AG04450 (cell line): ENCODE results near the gene CACNA1A. TPM values are rescaled to one million over a fixed set of nuclear protein-coding genes. Genes with fewer than 3 reads are reported as not detected.

Source experiments
- CTCF ChIA-PET: fragments of 300-600, 350-600 bp; formaldehyde crosslinking; extraction: SDS; loops from one replicate; lab custom pipeline; 2022; ENCODE audit warnings: antibody characterized with exemption, inconsistent platforms; lab: Charles Lee
- POLR2A ChIA-PET: fragments of 350-600 bp; formaldehyde crosslinking; extraction: SDS; loops from one replicate; lab custom pipeline; 2021; ENCODE audit warnings: antibody characterized with exemption, inconsistent platforms; lab: Yijun Ruan, JAX
- DNase-seq: peaks from one replicate; pipeline ENCODE4 v3.0.0-alpha.2; 2011; ENCODE audit warnings: low read depth, low spot score
- H3K27ac ChIP-seq: one replicate; pipeline ENCODE4 v1.5.1; 2012; ENCODE audit warnings: low read depth, low read length, control low read depth
- H3K27me3 ChIP-seq: one replicate; pipeline ENCODE4 v1.6.0; 2012; ENCODE audit warnings: low read length; ENCODE audit not compliant: control insufficient read depth, insufficient read depth
- H3K4me3 ChIP-seq: 2 replicates; pipeline ENCODE4 v1.5.1; 2011; ENCODE audit warnings: mild to moderate bottlenecking, low read depth, low read length, control low read depth
- H3K9me3 ChIP-seq: 2 replicates; pipeline ENCODE4 v1.5.1; 2012; ENCODE audit warnings: low read length; ENCODE audit not compliant: control insufficient read depth, insufficient read depth
- CTCF ChIP-seq: IDR thresholded peaks from 2 replicates; pipeline ENCODE4 v1.5.1; 2011; ENCODE audit warnings: low read depth, low read length, control low read depth, inconsistent platforms
- polyA plus RNA-seq: library from polyadenylated mRNA; depleted of rRNA; stranded (reverse); fragments of >200 nt; gene quantifications from 2 replicates; pipeline ENCODE4 v1.2.3, GENCODE V29; 2011

CACNA1A gene
- polyA plus RNA-seq, 1 experiment: 12.2 TPM

- CTCF ChIA-PET: interaction anchor here (1.5 to 2.8 kb wide), 2 partner anchors 17 kb away, joined by 6 to 16 read pairs; no protein-coding TSS in a partner anchor
- Histone ChIP-seq H3K27me3 (no peaks in the 10 kb centered on the region), H3K9me3 (no peaks in the 10 kb centered on the region; the same call in 1 of the 2 replicates), H3K27ac (no peak overlapping the region), H3K4me3 (no peak overlapping the region)
- TF ChIP-seq CTCF: no peak
- no peak for DNase-seq
- POLR2A ChIA-PET: no interaction called here
Measured at GRCh38 chr19:13294812-13295567, 211.3 kb downstream of the CACNA1A start.

GRCh38 chr19:13291913-13292312 is 214.4 kb downstream of the CACNA1A start:
- ChIA-PET CTCF (interaction anchor here (0.6 to 2.8 kb wide), 6 partner anchors 13 to 647 kb away, joined by 3 to 16 read pairs (median 5); no protein-coding TSS in a partner anchor), POLR2A (interaction anchor here (0.7 kb wide), 1 partner anchor 10 kb away, joined by 4 read pairs; no protein-coding TSS in a partner anchor)
- TF ChIP-seq CTCF: no peak
- Histone ChIP-seq H3K27ac (no peak overlapping the region), H3K4me3 (no peak overlapping the region), H3K27me3 (no peaks in the 10 kb centered on the region), H3K9me3 (no peaks in the 10 kb centered on the region)
- no peak for DNase-seq

- no peak overlapping the region for H3K4me3 ChIP-seq
- DNase-seq: no peak
- H3K27ac ChIP-seq: no peak overlapping the region
- CTCF ChIA-PET: interaction anchor here (0.6 to 2.0 kb wide), 2 partner anchors 13 to 437 kb away, joined by 3 to 12 read pairs; no protein-coding TSS in a partner anchor
- H3K9me3 ChIP-seq: no peaks in the 10 kb centered on the region
- POLR2A ChIA-PET: interaction anchor here (0.7 kb wide), 1 partner anchor 10 kb away, joined by 3 read pairs; no protein-coding TSS in a partner anchor
- H3K27me3 ChIP-seq: no peaks in the 10 kb centered on the region
- TF ChIP-seq CTCF: no peak
Measured at GRCh38 chr19:13290741-13291140, 215.5 kb downstream of the CACNA1A start.

- no peak for DNase-seq
- Histone ChIP-seq H3K9me3 (no peaks in the 10 kb centered on the region), H3K4me3 (no peak overlapping the region), H3K27me3 (no peaks in the 10 kb centered on the region), H3K27ac (no peak overlapping the region)
- no peak for TF ChIP-seq CTCF
- CTCF ChIA-PET: no interaction called here
- POLR2A ChIA-PET: interaction anchor here (0.7 kb wide), 1 partner anchor 22 kb away, joined by 4 read pairs; no protein-coding TSS in a partner anchor
Measured at GRCh38 chr19:13289295-13289694, 217.0 kb downstream of the CACNA1A start.
